Measurements from ENCODE around the gene TBC1D22B.
A peak's percentile ranks its signal among the peaks of the same experiment; 100 is the strongest.

TBC1D22B gene

DNA sequence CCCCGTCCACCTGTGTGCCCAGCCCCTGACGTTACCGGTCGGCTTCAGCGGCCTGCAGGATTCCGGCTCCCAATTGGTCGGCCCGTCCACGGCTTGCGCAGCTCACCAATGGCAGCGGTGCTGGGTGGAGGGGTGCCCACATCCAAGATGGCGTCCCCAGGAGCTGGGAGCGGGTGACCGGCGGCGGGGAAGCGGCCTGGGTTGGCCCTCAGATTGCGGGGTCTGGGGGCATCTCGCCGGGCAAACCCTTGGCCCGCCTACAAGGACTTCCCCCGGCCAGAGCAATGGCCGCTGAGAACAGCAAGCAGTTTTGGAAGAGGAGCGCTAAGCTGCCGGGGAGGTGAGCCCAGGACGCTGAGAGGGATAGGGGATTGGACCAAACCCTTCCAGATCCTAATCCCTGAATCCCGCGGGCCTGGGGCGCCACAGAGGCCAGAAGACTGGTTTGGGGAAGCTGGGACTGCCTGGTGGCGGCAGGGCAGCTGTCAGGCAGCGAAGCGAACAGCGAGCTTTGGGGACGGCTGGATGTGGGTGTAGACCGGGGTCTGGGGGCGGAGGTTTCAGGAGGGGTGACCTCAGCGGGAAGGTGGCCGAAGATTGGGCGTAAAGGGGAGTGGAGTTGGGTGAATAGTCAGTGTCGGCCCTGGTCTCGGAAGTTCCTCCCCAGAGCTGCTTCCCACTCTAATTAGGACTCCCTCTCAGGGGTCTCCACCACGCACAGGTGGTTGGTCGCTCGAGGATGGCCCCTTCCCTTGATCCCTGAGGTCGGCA, at the start of gene TBC1D22B, which contains the start of gene TMEM217:
TSS of gene TBC1D22B (plus strand) at position 139 of the 771 bp plus-strand sequence. CDS start at position 285, 146 bp downstream.
TSS of gene TMEM217 (minus strand) at position 511 of the 771 bp plus-strand sequence. CDS start 39,114 bp downstream, outside the sequence.
- peak; percentile 86 for DNase-seq (ENCODE audit: low read depth)

DNA sequence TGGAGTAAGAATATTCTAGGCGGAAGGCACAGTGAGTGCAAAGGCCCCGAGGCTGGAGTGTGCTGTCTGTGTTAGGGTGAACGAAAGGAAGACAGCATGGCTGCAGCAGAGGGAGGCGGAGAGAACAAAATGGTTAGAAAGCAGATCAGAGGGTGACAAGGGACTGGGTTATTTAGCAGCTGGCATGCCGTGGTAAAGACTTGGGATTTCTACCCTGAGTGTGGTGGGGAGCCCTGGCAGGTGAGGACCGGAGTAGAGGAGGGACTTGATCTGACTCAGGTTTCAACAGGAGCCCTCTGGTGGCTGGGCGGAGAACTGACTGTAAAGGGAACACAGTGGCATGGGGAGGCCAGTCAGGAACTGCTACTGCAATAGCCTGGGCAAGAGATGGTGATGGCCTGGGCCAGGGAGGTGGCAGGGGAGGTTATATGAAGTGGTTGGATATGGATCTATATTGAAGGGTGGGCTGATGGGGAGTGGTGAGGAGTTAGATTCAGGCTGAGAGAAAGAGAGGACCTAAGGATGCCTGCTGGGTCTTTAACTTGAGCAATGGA, 49.6 kb upstream of the TBC1D22B start:
- peak; percentile 85 for DNase-seq (ENCODE audit: low read depth)

GRCh38 chr6:37208793-37209192, 48.8 kb upstream of the TBC1D22B start:
- DNase-seq (ENCODE audit: low read depth) = no peak

- DNase-seq (ENCODE audit: low read depth) = no peak
These were observed 47.9 kb upstream of the TBC1D22B start for GRCh38 chr6:37209461-37210205.

GRCh38 chr6:37210313-37210968, 47.1 kb upstream of the TBC1D22B start:
- DNase-seq (ENCODE audit: low read depth) = no peak

DNA sequence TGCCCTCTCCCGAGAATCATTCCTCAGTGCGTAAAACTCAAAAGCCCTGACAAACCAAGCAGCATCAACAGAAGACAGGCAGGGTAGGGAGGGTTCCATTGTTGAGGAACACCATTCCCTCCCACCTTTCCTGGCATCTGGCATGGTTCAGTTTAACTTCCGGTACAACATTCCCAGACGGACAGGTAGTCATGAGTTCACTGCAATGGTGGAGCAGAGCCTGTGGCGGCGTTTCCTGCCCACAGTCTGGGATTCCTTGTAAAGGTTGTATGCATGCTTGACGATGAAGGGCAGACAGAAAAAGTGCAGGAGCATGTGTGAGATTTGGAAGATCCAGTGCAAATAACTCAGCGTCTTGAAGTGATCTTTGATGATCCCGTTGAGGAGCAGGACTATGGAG, 45.3 kb upstream of the TBC1D22B start:
- no peak for DNase-seq (ENCODE audit: low read depth)

- no peak for DNase-seq (ENCODE audit: low read depth)
These were observed 39.5 kb upstream of the TBC1D22B start for GRCh38 chr6:37218061-37218460.

GRCh38 chr6:37218511-37218910, 39.1 kb upstream of the TBC1D22B start:
- DNase-seq (ENCODE audit: low read depth) = no peak

- DNase-seq (ENCODE audit: low read depth) = no peak
These were observed 35.9 kb upstream of the TBC1D22B start for GRCh38 chr6:37221585-37222124.

DNA sequence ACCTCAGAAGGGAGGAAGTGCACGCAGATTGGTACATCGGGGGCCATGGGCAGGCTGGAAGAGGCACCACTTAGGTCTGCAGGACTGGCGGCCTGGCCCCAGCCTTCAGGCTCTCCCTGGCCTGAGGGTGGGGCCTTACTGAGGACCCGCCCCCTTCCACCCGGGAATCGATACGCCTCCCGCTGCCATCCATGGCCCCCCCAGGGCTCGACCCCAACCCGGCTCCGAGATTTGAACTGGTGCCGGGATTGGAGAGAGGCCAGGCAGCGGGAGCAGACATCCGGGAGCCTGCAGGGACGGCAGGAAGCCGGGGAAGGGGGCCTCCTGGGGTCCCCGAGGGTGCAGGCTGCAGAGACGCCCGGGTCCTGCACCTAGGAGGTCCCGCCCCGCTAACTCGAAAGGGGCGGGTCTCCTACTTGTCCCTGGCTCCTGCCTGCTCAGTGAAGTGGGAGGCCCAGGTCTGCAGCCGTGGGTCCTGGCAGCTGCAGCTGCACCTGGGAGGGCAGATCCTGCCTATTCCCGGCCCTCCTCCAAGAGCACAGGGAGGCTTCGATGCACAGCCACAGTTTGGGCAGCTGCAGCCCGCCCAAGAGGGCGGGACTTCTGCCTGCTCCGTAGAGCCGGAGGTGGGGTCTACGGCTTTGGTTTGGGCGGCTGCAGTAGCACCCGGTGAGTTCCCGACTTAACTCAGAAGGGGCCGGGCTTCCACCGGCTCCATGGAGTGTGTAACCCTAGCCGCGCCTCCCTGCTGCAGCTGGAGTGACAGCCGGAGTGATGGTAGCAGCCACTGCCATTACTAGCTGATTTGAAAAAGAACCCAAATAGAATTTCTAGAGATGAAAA, 35.2 kb upstream of the TBC1D22B start:
- DNase-seq (ENCODE audit: low read depth) = peak; percentile 67

GRCh38 chr6:37222992-37223391, 34.6 kb upstream of the TBC1D22B start:
- DNase-seq (ENCODE audit: low read depth) = no peak

DNA sequence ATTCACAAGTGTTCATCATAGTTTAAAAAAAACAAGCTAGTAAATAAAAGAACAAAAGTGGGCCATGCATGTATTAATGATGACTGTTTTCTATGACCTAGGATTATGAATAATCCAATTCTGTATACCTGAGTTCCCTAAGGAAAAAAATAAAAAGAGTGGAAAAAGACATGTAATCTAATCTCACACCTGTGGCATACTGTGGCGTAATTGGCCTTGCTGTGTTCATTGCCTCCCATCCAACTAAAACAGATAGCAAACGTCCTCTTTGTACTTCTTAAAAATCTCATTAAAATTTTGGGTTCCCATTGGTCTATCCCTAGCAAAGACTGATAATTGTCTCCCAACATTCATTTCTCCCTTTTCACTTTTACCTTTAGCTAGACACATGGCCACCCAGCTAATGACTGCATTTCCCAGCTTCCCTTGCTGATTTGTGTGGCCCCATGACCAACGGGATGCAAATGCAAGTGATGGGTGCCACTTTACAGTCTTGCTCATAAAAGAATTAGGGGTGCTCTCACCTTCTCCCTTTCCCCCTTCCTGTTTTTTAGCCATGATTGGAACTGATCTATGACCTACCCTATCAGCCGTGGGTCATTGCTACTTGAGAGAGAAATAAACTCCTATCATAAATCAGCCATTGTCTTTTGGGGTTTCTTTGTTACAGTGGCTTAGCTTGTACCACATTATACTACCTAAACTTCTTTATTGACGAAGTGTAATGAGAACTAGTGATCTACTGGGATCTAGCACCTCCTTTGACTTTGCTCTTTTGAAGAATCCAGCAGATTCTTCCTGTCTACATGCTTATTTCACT, 32.0 kb upstream of the TBC1D22B start:
- no peak for DNase-seq (ENCODE audit: low read depth)

DNA sequence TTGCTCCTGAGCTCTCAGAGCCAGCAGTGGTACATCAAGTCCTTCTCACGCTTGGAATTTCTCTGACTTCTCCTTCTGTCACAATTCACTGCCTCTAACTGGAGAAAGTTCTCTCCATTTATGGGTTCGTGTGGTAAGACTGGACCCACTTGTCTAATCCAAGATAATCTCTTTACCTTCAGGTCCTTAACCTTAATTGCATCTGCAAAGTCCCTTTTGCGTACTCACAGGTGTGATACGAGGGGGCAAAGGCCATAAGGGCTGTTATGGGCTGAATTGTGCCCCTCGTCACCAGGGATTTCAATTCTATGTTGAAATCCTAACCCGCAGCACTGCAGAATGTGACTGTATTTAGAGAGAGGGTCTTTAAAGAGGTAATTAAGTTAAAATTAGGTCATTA, 27.5 kb upstream of the TBC1D22B start:
- no peak for DNase-seq (ENCODE audit: low read depth)

- DNase-seq (ENCODE audit: low read depth) = no peak
These were observed 25.0 kb upstream of the TBC1D22B start for GRCh38 chr6:37232430-37233017.

DNA sequence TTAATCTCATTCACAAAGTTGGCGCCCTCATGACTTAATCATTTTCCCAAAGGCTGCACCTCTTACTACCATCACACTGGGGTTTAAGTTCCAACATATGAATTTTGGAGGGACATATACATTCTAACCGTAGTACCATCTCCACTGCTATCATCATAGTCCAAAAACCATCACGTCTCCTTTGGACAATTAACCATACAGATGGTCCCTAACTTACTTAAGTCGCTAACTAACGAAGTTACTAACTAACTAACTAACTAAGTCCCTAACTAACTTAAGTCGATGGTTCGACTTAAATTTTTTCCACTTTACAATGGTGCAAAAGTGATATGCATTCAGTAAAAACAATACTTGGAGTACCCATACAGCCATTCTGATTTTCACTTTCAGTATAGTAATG, 24.0 kb upstream of the TBC1D22B start:
- no peak for DNase-seq (ENCODE audit: low read depth)

- no peak for DNase-seq (ENCODE audit: low read depth)
These were observed 20.7 kb upstream of the TBC1D22B start for GRCh38 chr6:37236921-37237320.

GRCh38 chr6:37237789-37238188, 19.8 kb upstream of the TBC1D22B start:
- DNase-seq (ENCODE audit: low read depth) = no peak

DNA sequence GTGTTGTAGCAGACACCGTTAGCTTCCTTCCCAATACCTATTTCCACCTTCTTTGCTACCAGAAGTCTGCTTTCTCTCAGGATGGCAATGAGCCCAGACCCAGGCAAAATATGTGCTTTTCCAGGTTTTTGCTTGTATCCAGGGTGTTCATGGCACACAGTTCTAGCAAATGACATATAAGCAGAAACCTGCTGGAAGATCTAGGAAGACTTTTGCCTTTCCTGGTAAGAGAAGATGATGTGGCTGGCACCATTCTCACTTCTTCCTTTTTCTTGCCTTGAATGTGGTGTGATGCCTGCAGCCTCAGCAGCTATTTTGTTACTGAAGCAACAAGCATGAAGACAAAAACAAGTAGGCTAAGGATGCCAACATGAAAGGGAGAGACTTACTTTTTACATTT, 19.2 kb upstream of the TBC1D22B start:
- DNase-seq (ENCODE audit: low read depth) = no peak

- no peak for DNase-seq (ENCODE audit: low read depth)
These were observed 18.0 kb upstream of the TBC1D22B start for GRCh38 chr6:37239526-37239925.
